ENCODE measurements around the gene ZNF598. TPM values are rescaled to one million over a fixed set of nuclear protein-coding genes. Genes with fewer than 3 reads are reported as not detected.

The ZNF598 gene
- total RNA-seq, 4 donors from 2014 or later, result 56.1 to 117 (median 86.5) TPM

DNA sequence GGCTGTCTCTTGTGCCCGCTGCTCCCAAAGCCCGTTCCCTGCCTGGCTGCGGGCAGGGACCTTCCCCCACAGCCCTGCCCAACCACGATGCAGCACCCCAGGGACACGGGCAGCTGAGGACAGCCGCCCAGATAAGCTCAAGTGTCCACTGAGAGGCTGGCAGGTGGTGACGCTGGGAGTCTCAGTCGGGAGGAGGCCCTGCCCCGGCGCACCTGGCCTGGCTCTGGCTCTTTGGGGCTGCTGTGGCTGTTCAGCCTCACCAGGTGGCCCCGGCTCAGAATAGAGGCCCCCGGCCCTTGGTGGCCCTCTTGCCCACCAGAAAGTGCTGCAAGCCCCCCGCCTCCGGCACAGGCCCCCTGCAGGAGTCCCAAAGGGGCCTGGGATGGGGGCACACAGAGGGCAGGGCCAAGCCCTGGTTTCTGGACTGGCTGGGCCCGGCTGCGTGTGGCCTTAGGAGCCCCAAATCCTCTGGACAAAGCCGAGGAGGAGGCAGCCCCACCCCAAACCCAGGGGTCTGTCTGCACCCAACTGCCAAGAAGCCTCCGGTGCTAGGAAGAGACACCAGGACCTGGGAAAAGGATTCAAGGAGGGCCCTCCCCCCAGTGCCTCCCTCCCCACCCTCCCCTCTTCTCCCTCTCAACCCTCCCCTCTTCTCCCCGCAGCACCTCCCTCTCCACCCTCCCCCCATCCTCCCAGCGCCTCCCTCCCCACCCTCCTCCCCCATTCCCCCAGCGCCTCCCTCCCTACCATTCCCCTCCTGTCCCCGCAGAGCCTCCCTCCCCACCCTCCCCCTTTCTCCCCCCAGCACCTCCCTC, 32.8 kb upstream of the ZNF598 start:
- intact Hi-C loops (cut with DNase I; ENCODE audit: low total_unique reads), result no loop called here
- no peak overlapping the region for H3K4me3 ChIP-seq (ENCODE audit: low read depth, poor library complexity, severe bottlenecking)
- no peak for TF ChIP-seq POLR2A (IDR thresholded peaks at IDR 0.05)
- TF ChIP-seq CTCF (IDR thresholded peaks at IDR 0.05), result no peak
- no peak for DNase-seq (ENCODE audit: low spot score in 2 of 2)
- 83 to 85% methylated on average over 10 of the region's 22 CpGs for WGBS, 2 donors

DNA sequence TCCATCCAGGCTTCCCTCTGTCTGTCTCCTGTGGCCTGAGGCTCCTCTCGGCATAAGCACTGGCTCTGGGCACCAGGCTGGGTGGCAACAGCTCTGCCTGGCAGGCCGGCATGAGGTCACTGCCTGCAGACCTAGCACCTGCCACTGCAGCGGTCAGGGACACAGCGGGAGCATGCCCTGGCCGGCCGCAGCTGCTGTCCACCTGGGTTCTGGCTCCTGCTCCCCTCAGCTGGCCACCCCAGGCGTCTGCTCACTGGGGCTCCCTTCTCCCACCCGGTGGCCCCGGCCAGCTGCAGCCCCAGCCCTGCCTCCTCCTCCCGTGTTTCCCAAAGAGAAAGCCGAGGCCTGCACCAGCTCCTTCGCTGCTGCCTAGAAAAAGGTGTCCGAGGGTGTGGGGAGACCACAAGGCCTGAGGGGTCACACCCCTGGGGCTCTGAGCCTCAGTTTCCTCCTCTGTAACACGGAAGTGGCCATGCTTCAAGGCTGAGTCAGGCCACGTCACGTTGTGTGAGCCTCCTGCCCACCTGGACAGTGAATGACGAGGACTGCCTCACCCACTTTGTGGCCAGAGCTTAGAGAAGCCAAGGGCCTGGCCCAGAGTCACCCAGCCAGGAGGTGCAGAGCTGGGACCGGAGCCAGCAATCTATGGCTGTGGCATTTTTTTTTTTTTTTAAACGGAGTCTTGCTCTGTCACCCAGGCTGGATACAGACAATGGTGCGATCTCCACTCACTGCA, 31.3 kb upstream of the ZNF598 start:
- TF ChIP-seq CTCF (IDR thresholded peaks at IDR 0.05), result no peak
- TF ChIP-seq POLR2A (IDR thresholded peaks at IDR 0.05), result no peak
- no peak overlapping the region for H3K4me3 ChIP-seq (ENCODE audit: low read depth, poor library complexity, severe bottlenecking)
- WGBS, 2 donors, result 81 to 85% methylated on average over 19 to 20 of the region's 20 CpGs
- no peak for DNase-seq (ENCODE audit: low spot score in 2 of 2)
- intact Hi-C loops (cut with DNase I; ENCODE audit: low total_unique reads), result no loop called here

DNA sequence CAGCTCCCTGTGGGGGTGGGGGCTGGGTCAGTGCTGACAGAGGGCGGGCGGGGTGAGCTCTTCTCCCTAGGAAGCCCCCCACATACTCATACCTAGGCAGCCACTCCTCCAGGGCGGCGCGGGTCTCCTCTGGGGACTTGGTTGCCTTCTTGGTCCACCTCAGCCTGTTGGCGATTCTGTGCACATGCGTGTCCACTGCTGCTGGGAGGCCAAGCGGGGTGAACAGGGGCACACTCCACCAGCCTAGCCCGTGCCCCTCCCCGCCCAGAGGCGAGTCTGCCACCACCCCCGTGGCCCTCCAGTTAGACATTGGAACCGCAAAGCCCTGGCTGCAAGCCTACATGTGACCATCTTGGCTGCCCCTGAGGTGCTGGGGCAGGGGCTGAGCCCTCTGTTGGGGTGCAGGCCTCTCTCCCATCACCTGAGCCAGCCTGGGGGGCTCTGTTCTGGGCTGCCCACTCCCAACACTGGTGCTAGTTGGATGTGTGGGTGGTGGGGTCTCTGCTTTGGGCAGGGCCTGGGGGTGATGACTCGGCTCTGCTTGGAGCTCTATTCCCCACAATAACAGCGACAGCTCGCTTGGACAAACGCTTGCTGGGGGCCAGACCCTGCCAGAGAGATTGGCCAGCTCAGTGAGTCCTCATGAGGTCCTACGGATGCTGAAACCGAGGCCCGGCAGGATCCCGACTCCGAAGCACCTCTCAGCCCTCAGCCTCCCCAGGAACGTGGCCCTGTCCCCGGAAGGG, 30.6 kb upstream of the ZNF598 start:
- TF ChIP-seq CTCF (IDR thresholded peaks at IDR 0.05) (no peak), POLR2A (IDR thresholded peaks at IDR 0.05) (no peak)
- DNase-seq (ENCODE audit: low spot score in 2 of 2), result no peak
- no peak overlapping the region for H3K4me3 ChIP-seq (ENCODE audit: low read depth, poor library complexity, severe bottlenecking)
- WGBS, 2 donors, result 85 to 86% methylated on average over 17 to 22 of the region's 24 CpGs
- intact Hi-C loops (cut with DNase I; ENCODE audit: low total_unique reads), result no loop called here

DNA sequence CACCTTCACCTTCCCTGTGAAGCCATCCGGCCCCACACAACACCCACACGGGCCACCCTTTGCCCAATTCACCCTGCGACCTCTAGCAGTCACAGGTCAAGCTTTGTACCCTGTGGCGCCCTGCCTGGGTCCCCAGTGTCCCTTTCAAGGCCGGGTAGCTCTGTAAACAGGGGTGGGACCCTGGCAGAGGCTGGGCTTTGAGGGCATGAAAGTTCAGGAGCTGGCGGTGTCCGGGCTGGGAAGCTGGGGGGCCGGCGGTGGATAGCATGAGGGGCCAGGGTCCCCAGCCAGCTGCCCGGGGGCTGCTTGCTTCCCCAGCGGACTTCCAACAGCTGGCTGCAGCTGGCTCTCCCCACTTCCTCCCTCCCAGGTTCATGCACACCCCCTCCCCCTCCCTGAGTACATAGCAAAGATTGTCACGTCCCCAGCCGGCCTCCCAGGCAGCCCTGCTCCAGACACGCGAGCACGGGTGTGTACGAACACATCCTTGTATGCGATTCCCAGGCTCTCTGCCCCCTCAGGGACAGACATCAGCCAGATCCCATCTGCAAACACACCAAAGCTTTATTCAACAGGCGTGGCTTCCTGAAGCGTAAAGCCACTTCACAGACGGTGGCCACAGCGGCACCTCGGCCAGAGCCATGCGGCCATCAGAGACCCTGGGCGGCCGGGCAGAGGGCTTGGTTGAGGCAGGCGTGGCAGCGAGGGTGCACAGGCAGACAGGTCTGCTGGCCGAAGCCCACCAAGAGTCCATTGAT, 29.8 kb upstream of the ZNF598 start:
- no peak overlapping the region for H3K4me3 ChIP-seq (ENCODE audit: low read depth, poor library complexity, severe bottlenecking)

More for the DNA sequence above, 29.8 kb upstream of the ZNF598 start:
- intact Hi-C loops (cut with DNase I; ENCODE audit: low total_unique reads), result loop anchor here (10.0 kb wide), 1 partner anchor 45 kb away; no protein-coding TSS in a partner anchor
- 51 to 54% methylated on average over 22 to 29 of the region's 29 CpGs for WGBS, 2 donors
- TF ChIP-seq POLR2A (IDR thresholded peaks at IDR 0.05) (no peak), CTCF (IDR thresholded peaks at IDR 0.05) (no peak)
- DNase-seq (ENCODE audit: low spot score in 2 of 2), result no peak

Data from lower leg skin (tissue), 4 donors.